H9 (cell line): ENCODE measurements around the gene RALGAPB. TPM values are rescaled to one million over a fixed set of nuclear protein-coding genes. Genes with fewer than 3 reads are reported as not detected.

Source experiments
- DNase-seq: peaks from one replicate; pipeline ENCODE4 v3.0.0-alpha.2; 2017
- H2AFZ ChIP-seq: one replicate; pipeline ENCODE4 v1.6.1; 2013; ENCODE audit warnings: mild to moderate bottlenecking, low read length, control low read depth, moderate library complexity
- H2AK5ac ChIP-seq: 2 replicates; pipeline ENCODE4 v1.6.1; 2013; ENCODE audit warnings: low read length, control low read depth, mixed read lengths; ENCODE audit not compliant: insufficient read length
- H2BK120ac ChIP-seq: one replicate; pipeline ENCODE4 v1.6.1; 2013; ENCODE audit warnings: low read depth, mild to moderate bottlenecking, low read length, control low read depth, inconsistent platforms; ENCODE audit not compliant: poor library complexity, severe bottlenecking
- H2BK12ac ChIP-seq: 2 replicates; pipeline ENCODE4 v1.6.1; 2013; ENCODE audit warnings: low read length, control low read depth, mixed read lengths, low read depth; ENCODE audit not compliant: insufficient read length
- H2BK15ac ChIP-seq: 2 replicates; pipeline ENCODE4 v1.6.1; 2013; ENCODE audit warnings: low read depth, low read length, control low read depth
- H2BK20ac ChIP-seq: one replicate; pipeline ENCODE4 v1.6.1; 2013; ENCODE audit warnings: low read depth, mild to moderate bottlenecking, low read length, control low read depth, inconsistent platforms; ENCODE audit not compliant: poor library complexity, severe bottlenecking
- H2BK5ac ChIP-seq: 2 replicates; pipeline ENCODE4 v1.6.1; 2013; ENCODE audit warnings: low read length, control low read depth, mixed read lengths; ENCODE audit not compliant: insufficient read length
- H3K14ac ChIP-seq: 2 replicates; pipeline ENCODE4 v1.6.1; 2013; ENCODE audit warnings: low read length, control low read depth; ENCODE audit not compliant: insufficient read depth
- H3K18ac ChIP-seq: 2 replicates; pipeline ENCODE4 v1.6.1; 2013; ENCODE audit warnings: low read depth, mild to moderate bottlenecking, mixed read lengths, low read length, control low read depth; ENCODE audit not compliant: insufficient read length
- H3K23ac ChIP-seq: 2 replicates; pipeline ENCODE4 v1.6.1; 2013; ENCODE audit warnings: low read length, control low read depth, mixed read lengths, low read depth; ENCODE audit not compliant: insufficient read length
- H3K23me2 ChIP-seq: 2 replicates; pipeline ENCODE4 v1.6.1; 2013; ENCODE audit warnings: low read depth, mild to moderate bottlenecking, mixed read lengths, low read length, control low read depth; ENCODE audit not compliant: insufficient read length, poor library complexity, severe bottlenecking
- H3K27ac ChIP-seq: 2 replicates; pipeline ENCODE4 v1.5.1; 2013; ENCODE audit warnings: low read length, control low read depth, mixed read lengths, low read depth; ENCODE audit not compliant: insufficient read length
- H3K27me3 ChIP-seq: 2 replicates; pipeline ENCODE4 v1.6.1; 2013; ENCODE audit warnings: low read length, control low read depth, inconsistent platforms; ENCODE audit not compliant: insufficient read depth
- H3K4ac ChIP-seq: 2 replicates; pipeline ENCODE4 v1.6.1; 2013; ENCODE audit warnings: low read depth, mild to moderate bottlenecking, control low read depth, inconsistent platforms, low read length, moderate library complexity
- H3K4me1 ChIP-seq: 2 replicates; pipeline ENCODE4 v1.6.1; 2013; ENCODE audit warnings: low read length, control low read depth, inconsistent platforms; ENCODE audit not compliant: insufficient read depth
- H3K4me2 ChIP-seq: 2 replicates; pipeline ENCODE4 v1.6.1; 2013; ENCODE audit warnings: low read length, control low read depth, mixed read lengths; ENCODE audit not compliant: insufficient read length, insufficient read depth
- H3K56ac ChIP-seq: 2 replicates; pipeline ENCODE4 v1.6.1; 2013; ENCODE audit warnings: low read depth, mild to moderate bottlenecking, mixed read lengths, low read length, control low read depth; ENCODE audit not compliant: insufficient read length
- H3K79me1 ChIP-seq: 2 replicates; pipeline ENCODE4 v1.6.1; 2013; ENCODE audit warnings: low read depth, mild to moderate bottlenecking, moderate library complexity, low read length, control low read depth, inconsistent platforms; ENCODE audit not compliant: insufficient read depth, poor library complexity, severe bottlenecking
- H3K79me2 ChIP-seq: 2 replicates; pipeline ENCODE4 v1.6.1; 2013; ENCODE audit warnings: low read length, control low read depth, inconsistent platforms; ENCODE audit not compliant: insufficient read depth
- H3K9ac ChIP-seq: 2 replicates; pipeline ENCODE4 v1.6.1; 2013; ENCODE audit warnings: low read length, control low read depth, mixed read lengths; ENCODE audit not compliant: insufficient read length; ENCODE audit errors: extremely low read depth
- H3K9me3 ChIP-seq: one replicate; pipeline ENCODE4 v1.6.1; 2013; ENCODE audit warnings: low read depth, low read length, inconsistent platforms; ENCODE audit not compliant: control insufficient read depth
- H3T11ph ChIP-seq: one replicate; pipeline ENCODE4 v1.6.1; 2013; ENCODE audit warnings: mild to moderate bottlenecking, low read length, control low read depth, inconsistent platforms
- H4K20me1 ChIP-seq: one replicate; pipeline ENCODE4 v1.6.1; 2013; ENCODE audit not compliant: control insufficient read depth, insufficient read length, insufficient read depth
- H4K5ac ChIP-seq: 2 replicates; pipeline ENCODE4 v1.6.1; 2013; ENCODE audit warnings: low read depth, mild to moderate bottlenecking, mixed read lengths, low read length, control low read depth; ENCODE audit not compliant: insufficient read length
- H4K8ac ChIP-seq: replicated peaks from 2 replicates; pipeline ENCODE4 v1.6.1; 2013; ENCODE audit warnings: low read length, control low read depth, mixed read lengths, low read depth; ENCODE audit not compliant: insufficient read length
- H4K91ac ChIP-seq: 2 replicates; pipeline ENCODE4 v1.6.1; 2013; ENCODE audit warnings: low read depth, mild to moderate bottlenecking, moderate library complexity, mixed read lengths, low read length, control low read depth; ENCODE audit not compliant: insufficient read length
- H3K27ac Mint-ChIP-seq, 3 experiments: 2 replicates in 2 of 3; 3 replicates in 1 of 3; pipeline ENCODE4 v1.8.0; 2020 to 2021; ENCODE audit warnings: mixed read lengths in 3 of 3, mild to moderate bottlenecking in 1 of 3, moderate library complexity in 1 of 3
- H3K27me3 Mint-ChIP-seq: 2 replicates; pipeline ENCODE4 v1.8.0; 2021; ENCODE audit warnings: low read depth, mild to moderate bottlenecking, moderate library complexity, mixed read lengths
- H3K36me3 Mint-ChIP-seq, 3 experiments: 2 replicates in 2 of 3; 3 replicates in 1 of 3; pipeline ENCODE4 v1.8.0; 2020 to 2021; ENCODE audit warnings: low read depth in 3 of 3, mixed read lengths in 3 of 3; ENCODE audit not compliant: insufficient read depth in 1 of 3
- H3K4me1 Mint-ChIP-seq, 2 experiments: 2 replicates each; pipeline ENCODE4 v1.8.0; 2020; ENCODE audit warnings: mixed read lengths in 2 of 2
- H3K4me3 Mint-ChIP-seq, 2 experiments: 2 replicates in 1 of 2; 3 replicates in 1 of 2; pipeline ENCODE4 v1.8.0; 2020 to 2021; ENCODE audit warnings: mild to moderate bottlenecking in 2 of 2, mixed read lengths in 2 of 2, moderate library complexity in 1 of 2
- H3K9me3 Mint-ChIP-seq, 2 experiments: 2 replicates in 1 of 2; 3 replicates in 1 of 2; pipeline ENCODE4 v1.8.0; 2020; ENCODE audit warnings: mild to moderate bottlenecking in 2 of 2, mixed read lengths in 2 of 2, moderate library complexity in 1 of 2
- WGBS: extraction: QIAGEN DNeasy Blood & Tissue Kit; methylation state at CpG from one replicate; pipeline ENCODE4 v1.1.7; 2013; ENCODE audit warnings: missing lambda C conversion rate, low lambda C conversion rate, mixed read lengths; ENCODE audit not compliant: insufficient read length; ENCODE audit errors: extremely low coverage; 5-methylcytosine and 5-hydroxymethylcytosine counted together
- total RNA-seq: library from RNA; stranded (reverse); gene quantifications from 2 replicates; pipeline ENCODE4 v1.2.1, GENCODE V29; 2021
- TF ChIP-seq, protein P1 (sequence below): fragments of 200-600 bp; sonication (generic); conservative IDR thresholded peaks from 3 replicates; pipeline ENCODE4 v1.8.0; 2021; ENCODE audit warnings: antibody characterized with exemption, mild to moderate bottlenecking

The RALGAPB gene
- total RNA-seq, 1 experiment from 2014 or later: 28.5 TPM

DNA sequence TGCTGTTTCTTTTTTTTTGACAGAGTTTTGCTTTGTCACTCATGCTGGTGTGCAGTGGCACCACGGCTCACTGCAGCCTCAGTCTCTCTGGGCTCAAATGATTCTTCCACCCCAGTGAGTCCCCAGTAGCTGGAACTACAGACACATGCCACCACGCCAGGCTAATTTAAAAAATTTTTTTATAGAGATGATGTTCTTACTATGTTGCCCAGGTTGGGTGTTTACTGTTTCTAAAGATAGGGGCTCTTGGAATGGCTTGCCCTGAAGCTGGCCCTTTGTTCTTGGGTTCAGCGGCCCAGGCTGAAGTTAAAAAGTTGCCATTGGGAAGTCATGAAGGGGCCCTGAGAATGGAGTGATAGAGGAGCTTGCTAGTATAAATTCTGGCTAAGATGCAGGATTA lies 16.5 kb downstream of the RALGAPB start:
- no peaks in the 10 kb centered on the region for H3K4me1 ChIP-seq
- no peak overlapping the region for H3K18ac ChIP-seq
- no peak overlapping the region for H3K27ac ChIP-seq
- H3K23ac ChIP-seq: no peak overlapping the region
- no peak overlapping the region for H3T11ph ChIP-seq
- H4K91ac ChIP-seq: no peak overlapping the region
- Mint-ChIP-seq H3K27me3 (no peaks in the 10 kb centered on the region), H3K4me1 (no peaks in the 10 kb centered on the region), H3K4me3 (no peak overlapping the region), H3K27ac (peak overlapping the region in 2 of 3 experiments; percentile 45 to 64; a peak in 2 of 7 replicates), H3K9me3 (no peaks in the 10 kb centered on the region), H3K36me3 (peaks cover 6 to 47% (median 26%) of the 10 kb centered on the region in 3 experiments; a peak in 6 of 7 replicates)
- H4K8ac ChIP-seq: no peak overlapping the region
- TF ChIP-seq, protein P1, sequence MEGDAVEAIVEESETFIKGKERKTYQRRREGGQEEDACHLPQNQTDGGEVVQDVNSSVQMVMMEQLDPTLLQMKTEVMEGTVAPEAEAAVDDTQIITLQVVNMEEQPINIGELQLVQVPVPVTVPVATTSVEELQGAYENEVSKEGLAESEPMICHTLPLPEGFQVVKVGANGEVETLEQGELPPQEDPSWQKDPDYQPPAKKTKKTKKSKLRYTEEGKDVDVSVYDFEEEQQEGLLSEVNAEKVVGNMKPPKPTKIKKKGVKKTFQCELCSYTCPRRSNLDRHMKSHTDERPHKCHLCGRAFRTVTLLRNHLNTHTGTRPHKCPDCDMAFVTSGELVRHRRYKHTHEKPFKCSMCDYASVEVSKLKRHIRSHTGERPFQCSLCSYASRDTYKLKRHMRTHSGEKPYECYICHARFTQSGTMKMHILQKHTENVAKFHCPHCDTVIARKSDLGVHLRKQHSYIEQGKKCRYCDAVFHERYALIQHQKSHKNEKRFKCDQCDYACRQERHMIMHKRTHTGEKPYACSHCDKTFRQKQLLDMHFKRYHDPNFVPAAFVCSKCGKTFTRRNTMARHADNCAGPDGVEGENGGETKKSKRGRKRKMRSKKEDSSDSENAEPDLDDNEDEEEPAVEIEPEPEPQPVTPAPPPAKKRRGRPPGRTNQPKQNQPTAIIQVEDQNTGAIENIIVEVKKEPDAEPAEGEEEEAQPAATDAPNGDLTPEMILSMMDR: no peak
- H2BK15ac ChIP-seq: no peak overlapping the region
- H3K27me3 ChIP-seq: no peaks in the 10 kb centered on the region
- no peaks in the 10 kb centered on the region for H3K79me1 ChIP-seq
- no peak overlapping the region for H3K4me2 ChIP-seq
- H2AK5ac ChIP-seq: no peak overlapping the region
- no peak overlapping the region for H2BK120ac ChIP-seq
- H2BK12ac ChIP-seq: no peak overlapping the region
- no peak overlapping the region for H4K5ac ChIP-seq
- H4K20me1 ChIP-seq: no peaks in the 10 kb centered on the region
- DNase-seq: no peak
- H3K9me3 ChIP-seq: no peaks in the 10 kb centered on the region
- H3K14ac ChIP-seq: no peak overlapping the region
- H3K9ac ChIP-seq: no peak overlapping the region
- no peak overlapping the region for H2BK5ac ChIP-seq
- no peak overlapping the region for H3K56ac ChIP-seq
- H2AFZ ChIP-seq: no peak overlapping the region
- no peaks in the 10 kb centered on the region for H3K23me2 ChIP-seq
- H2BK20ac ChIP-seq: no peak overlapping the region
- WGBS: no CpG with 5 or more reads among the region's 3 CpGs
- no peaks in the 10 kb centered on the region; the same call in 1 of the 2 replicates for H3K79me2 ChIP-seq
- H3K4ac ChIP-seq: no peak overlapping the region
